ENCODE measurements around the gene MTHFR.
A peak's percentile ranks its signal among the peaks of the same experiment; 100 is the strongest.
"Not testable (repeated sequence)": the region's sequence is repeated elsewhere in the genome, so short reads cannot be mapped to it uniquely, and the experiment has no call there.

Gene MTHFR

DNA sequence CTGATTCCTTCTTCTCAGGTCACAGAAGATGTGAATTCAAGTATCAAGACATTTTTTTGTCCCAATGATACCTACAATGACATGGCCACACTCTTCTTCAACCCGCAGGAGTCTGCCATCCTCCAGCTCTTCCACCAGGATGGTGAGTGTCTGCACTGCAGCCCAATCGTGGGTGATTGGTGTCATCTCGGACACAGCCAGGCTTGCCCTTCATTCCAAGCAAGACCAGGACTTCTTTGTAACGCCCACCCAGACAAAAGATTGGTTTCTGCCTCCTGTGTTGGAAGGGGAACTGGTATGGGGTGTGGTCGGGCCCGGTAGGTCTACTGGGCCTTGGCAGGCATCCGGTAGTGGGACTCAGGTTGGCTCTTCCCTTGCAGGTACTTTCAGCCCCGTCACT is 27.7 kb upstream of the MTHFR start:
- DNase-seq (ENCODE audit: low read depth in 2 of 2) = no peak

DNA sequence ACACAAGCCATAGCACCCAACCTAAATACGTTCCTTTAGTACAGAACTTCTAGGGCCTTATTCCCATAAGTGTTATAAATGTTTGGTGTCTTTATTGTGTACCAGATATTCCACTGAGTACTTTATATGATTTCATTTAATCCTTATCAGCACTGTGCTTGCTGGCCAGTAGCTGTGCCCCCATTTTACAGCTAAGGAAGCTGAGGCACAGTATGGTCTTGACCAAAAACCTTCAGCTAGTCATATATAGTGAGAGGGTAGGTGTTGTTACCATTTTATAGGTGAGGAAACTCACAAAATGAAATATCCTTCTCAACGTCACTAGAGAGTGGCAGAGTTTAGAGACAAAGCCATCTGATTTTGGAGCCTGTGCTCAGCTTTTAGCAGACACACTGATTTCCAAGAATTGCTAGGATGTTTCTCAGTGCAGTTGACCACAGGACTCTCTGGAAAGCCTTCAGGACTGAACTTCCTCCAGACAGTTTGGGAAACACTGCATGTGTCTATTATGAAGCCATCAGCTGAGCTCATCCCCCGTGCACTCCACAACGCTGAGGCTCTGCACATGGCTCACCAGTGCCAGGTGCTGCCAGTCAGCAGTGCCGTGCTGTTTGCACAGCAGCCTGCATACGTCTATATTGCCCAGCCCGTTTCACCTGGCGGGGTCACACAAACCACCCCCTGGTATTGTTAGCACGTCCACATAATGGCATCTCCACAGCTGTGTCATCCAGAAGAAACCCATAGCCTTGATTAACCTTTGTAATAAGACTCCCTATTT is 26.4 kb upstream of the MTHFR start:
- no peak for DNase-seq (ENCODE audit: low read depth in 2 of 2)

DNA sequence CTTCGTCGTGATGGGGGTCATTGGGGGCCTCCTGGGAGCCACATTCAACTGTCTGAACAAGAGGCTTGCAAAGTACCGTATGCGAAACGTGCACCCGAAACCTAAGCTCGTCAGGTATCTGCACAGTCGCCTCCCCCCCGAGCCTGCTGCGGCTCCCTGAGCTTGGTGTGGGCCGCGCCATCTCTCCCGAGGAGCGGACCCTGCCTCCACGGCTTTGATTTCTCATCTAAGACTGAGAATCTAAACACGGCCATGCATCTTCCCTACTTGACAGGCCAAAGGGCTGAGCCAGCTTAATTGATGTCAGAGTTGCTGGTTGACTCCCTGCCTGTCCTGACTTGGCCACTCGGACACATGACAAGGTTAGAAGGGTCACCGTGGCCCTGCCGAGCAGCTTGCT is 22.7 kb upstream of the MTHFR start:
- DNase-seq (ENCODE audit: low read depth in 2 of 2) = no peak

DNA sequence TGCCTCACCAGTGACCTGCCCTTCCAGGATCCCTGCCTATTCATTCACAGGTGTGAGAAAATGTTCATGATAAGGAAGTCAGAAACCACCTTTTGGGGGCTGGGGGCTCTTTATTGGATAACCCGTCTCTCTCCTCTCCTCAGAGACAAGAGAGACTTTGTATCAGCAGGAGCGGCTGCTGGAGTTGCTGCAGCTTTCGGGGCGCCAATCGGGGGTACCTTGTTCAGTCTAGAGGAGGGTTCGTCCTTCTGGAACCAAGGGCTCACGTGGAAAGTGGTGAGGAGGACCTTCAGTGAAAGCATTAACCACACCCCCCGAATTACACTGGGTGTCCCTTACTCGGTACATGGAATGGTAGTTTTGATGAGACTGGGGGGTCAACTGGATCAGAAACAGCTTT is 21.2 kb upstream of the MTHFR start:
- no peak for DNase-seq (ENCODE audit: low read depth in 2 of 2)

DNA sequence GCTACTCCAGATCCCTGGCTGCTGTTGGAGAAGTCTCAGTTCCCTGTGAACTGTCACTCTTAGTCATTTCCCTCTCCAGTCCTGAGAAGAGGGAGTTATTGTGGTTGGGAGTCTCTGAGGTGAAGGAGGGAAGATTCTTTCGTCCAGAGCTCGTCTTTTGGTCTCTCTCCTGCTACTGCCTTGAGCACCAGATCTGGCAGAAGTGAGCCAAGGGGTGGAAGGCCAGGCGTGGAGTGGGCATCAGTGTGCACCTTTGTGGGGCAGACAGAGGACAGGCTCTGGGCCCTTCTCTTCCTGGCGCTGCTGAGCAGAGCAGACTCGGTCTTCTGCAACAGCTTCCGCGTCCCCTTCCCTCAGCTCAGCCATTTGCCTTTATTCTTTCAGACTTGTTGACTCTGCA is 19.4 kb upstream of the MTHFR start:
- no peak for DNase-seq (ENCODE audit: low read depth in 2 of 2)

DNA sequence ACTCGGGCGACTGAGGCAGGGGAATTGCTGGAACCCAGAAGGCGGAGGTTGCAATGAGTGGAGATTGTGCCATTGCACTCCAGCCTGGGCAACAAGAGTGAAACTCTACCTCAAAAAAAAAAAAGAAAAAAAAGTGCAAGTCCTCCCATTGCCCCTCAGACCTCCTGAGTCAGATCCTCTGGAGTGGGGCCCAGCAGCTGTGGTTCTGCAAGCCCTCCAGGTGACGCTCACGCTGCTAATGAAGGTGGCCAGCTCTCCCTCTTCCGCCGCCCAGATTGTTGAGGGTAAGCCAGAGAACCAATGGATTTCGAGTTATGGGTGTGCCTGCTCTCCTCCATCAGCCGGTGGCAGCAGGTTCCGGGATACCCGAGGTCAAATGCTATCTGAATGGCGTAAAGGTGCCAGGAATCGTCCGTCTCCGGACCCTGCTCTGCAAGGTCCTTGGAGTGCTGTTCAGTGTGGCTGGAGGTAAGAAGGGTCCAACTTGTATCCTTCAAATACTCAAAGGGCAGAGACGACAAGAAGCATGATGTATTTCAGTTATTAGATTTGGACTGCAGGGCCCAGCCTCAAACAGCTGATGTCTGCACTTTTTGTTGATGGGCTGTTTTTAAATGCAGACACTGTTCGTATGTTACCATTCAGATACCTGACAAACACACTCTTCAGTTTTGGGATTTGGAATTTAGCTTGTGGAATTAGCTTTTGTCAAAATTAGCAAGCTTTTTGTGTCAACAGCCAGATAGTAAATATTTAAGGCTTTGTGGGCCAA is 17.8 kb upstream of the MTHFR start:
- no peak for DNase-seq (ENCODE audit: low read depth in 2 of 2)

DNA sequence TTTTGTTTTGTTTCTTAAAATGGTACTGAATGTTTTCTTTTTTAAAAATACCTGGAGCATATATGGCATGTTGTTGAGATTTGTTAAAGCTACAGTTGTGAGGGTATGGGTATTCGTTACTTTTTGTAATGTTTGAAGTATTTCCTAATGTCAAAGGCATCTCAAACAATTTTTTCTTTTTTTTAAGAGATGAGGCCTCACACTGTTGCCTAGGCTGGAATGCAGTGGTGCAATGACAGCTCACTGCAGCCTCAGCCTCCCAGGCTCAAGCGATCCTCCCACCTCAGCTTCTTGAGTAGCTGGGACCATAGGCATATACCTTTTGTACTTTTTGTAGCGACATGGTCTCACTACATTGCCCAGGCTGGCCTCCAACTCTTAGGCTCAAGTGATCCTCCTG is 16.3 kb upstream of the MTHFR start:
- no peak for DNase-seq (ENCODE audit: low read depth in 2 of 2)

DNA sequence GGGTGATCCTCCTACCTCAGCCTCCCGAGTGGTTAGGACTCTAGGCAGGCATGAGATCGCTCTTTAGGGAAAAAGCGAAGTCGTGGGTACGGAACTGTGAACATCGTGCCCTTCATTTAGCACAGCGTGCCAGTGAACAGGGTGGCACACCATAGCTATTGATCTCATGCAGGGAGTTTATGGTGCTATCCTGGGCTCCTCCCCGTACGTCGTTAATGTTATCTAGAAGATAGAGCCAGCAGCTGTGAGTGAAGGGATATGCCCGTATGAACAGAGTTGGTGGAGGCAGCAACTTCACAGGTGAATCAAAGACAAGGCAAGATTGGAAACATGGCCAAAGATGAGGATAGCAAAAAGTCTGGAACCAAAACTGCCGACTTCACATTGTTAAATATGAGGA is 11.4 kb upstream of the MTHFR start:
- no peak for DNase-seq (ENCODE audit: low read depth in 2 of 2)

DNA sequence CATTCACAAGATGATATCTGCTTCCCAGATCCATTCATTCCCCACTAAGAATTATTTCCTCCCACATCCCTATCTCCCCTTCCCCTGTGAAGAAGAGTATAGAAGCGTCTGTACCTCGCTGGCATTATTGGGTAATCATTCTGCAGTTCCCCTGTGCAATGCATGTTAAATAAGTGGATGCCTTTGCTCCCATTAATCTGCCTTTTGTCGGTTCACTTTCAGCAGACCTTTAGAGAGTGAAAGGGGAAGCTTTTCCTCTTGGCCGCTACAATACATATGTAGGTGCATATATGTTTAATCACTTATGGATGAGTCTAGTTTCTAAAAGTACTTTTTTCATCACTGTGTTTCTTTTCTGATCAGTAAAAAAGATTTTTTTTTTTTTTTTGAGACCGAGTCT is 7.3 kb upstream of the MTHFR start:
- no peak for DNase-seq (ENCODE audit: low read depth in 2 of 2)

DNA sequence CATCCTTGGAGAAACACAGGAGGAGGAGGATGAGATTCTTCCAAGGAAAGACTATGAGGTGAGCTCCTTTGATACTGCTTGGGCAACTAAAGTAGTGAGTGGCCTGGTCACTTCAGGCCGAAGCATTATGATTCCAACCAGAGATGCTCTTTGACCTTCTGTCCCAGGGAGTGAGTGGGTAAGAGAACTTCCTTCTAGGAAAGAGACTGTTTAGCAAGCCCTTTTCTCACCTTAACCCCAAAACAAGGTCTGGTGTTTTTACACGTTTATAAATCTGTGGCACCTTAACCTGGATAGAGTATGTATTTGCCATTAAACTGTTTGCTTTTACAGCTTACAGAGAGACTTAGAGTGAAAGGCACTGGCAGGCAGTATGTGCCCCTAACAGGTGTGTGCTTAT is 1.4 kb upstream of the MTHFR start:
- DNase-seq (ENCODE audit: low read depth in 2 of 2) = no peak

DNA sequence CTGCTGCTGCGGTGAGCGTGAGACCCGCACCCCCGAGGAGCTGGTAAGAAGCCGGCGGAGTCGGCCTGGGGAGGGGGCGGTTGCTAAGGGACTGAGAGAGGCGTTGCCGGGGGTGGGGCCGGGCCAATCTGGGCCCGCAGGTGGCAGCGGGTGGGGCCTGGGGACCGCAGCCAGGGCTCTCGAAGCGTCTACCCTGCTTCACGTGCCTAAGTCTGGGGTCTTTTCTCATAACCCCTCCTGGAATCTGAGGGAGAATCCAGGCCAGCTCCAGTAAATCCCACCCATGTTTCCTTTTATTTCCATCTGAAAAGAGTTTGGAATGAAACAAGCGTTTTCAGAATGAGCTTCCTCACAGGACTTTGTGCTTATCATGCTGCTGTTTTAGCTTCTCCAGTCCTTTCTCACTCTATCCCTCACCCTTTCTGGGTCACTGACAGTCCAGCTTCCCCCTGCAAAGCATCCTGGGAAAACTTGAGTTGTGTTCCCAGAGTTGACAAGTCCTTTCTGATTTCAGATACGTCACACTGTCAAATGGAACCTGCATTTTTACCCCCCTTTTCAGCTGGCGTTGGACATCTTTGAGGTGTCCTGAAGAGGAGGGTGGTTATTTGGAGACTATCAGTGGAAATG is 658 bp upstream of the MTHFR start:
- no peak for DNase-seq (ENCODE audit: low read depth in 2 of 2)

DNA sequence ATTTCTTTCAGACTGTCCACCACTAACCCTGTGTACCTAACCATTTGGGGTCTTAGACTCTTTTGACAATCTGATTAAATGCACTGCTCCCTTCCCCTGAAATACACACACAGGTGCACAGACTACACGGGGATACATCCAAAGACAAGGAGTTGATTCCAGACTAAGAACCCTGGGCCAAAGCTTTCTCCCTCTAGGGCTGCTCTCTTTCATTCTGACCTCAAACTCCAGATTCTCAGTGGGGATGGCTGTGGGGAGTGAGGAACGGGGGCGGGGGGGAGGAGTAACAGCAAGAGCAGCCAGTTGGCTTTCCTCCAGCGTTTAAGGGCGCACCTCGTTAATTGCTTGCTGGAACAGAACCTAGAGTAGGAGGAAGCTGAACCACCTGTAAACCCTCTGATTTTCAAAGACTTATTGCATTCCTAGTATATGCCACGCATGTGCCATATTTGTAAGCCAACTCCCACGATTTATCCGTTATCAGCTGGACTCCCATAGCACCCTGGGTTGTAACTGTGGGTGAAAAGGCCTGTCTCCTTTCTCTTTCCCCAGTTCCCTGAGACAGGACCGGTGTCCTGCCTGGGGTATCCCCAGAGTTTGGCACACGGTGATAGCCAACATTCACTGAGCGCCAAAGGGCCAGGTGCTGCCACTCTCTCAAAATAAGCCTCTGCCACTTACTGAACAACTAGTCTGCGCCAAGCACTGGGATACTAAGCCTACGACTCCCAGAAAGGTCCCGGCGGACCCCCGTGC is 920 bp downstream of the MTHFR start:
- peak in 1 of 2 donors; percentile 11 for DNase-seq (ENCODE audit: low read depth in 2 of 2)

DNA sequence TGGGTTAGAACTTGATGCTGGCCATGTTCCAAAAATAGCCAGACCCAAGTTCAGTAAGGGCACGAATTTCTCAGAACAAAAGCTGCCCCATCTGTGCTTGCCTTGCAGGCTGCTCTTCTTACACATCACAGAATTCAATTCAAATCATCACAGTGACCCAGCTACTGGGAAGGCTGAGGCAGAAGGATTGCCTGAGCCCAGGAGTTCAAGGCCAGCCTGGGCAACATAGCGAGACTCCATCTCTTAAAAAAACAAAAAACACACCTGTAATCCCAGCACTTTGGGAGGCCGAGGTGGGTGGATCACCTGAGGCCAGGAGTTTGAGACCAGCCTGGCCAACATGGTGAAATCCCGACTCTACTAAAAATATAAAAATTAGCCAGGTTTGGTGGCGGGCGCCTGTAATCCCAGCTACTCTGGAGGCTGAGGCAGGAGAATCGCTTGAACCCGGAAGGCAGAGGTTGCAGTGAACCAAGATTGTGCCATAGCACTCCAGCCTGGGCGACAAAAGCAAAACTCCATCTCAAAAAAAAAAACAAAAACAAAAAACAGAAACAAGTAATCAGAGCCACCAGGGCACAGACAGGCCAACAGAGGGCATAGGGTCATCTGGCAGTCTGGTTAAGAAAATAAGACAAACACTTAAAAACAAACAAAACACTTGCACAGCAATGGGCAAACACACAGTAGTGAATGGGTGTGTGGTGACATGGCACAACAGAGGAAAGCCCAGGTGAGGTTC is 1.7 kb downstream of the MTHFR start:
- DNase-seq (ENCODE audit: low read depth in 2 of 2) = not testable (repeated sequence)

DNA sequence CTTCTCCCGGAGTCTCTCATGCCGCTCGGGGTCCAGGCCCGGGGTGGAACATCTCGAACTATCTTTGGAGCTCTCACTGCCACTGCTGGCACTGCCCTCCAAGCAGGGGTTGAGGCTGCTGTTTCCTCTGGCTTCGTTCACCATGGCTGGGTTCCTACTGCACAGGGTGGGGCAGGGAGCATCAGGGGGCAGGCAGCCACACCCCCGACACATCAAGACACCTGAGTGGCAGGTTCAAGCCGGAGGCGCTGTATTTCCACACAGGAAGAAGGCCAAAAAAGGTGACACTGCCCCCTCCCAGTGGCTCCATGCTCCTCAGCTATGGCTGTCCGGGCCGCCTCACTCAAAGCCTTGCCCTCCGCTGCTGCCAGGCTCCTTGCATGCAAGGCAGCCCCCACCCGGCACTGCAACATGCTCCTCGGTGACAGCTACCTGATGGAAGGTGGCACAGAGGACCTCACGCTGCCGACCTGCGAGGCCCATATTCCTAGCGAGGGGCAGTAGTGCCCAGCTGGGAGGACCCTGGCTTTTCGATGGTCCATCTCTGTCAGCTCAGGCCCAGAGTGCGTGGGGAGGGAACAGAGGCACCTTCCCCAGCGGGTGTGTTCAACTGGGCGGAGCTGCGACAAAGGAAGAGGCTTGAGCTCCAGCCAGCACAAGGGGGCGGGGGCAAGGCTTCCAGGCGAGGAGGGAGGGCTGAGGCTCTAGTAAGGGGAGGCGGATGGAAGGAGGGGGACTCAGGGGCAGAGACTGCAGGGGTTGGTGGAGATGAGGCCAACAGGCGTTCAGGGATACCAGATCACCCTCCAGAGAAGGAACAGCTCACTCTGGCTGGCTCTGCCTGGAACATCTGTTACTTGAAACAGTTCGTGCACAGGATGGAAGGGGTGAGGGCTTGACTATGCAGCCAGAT is 2.5 kb downstream of the MTHFR start:
- DNase-seq (ENCODE audit: low read depth in 2 of 2) = peak; percentile 40 to 60

DNA sequence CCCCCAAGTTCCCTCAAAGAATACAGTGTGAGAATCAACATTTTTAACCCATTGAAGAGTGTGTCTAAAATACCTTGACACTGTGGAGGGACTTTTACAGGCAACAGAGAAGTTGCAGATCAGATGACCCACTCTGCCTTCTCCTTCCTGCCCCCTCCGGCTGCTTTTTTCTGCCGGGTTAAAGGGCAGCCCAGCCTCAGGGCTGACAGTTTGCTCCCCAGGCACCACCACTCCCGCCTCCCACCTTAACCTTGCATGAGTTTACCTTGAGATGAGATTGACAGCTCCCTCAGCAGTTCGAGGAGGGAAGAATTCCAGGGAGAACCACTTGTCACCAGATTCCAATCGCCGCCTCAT is 3.2 kb downstream of the MTHFR start:
- no peak for DNase-seq (ENCODE audit: low read depth in 2 of 2)

DNA sequence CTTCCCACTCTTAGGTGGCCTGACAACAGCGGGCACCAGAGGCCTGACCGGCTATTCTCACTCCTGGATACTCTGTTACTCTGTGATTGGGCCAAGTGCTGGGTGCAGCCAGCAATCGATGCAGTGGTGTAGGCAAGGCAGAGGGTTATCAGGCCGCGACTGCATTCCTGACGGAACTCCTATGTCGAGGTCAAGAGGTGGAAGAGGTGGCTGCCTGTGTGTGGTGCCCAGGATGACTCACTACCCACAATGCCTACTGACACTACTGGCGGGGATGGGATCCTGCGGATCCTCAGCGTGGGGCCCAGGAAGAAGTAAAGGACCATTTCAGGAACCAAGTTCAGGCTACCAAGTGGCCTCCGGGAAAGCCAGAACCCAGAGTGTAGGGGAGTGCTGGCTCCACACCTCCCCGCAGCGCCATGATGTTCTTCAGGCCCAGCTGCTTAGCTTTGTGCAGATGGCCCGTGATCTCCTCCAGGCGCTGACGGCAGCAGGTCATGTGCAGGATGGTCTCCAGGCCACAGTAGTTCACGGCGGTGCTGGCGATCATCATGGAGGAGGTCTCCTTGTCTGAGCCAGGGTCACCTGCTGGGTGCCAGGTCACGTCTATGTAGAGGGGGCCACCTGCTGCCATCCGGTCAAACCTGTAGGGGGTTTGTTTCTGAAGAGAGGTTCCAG is 4.9 kb downstream of the MTHFR start:
- DNase-seq (ENCODE audit: low read depth in 2 of 2) = no peak

DNA sequence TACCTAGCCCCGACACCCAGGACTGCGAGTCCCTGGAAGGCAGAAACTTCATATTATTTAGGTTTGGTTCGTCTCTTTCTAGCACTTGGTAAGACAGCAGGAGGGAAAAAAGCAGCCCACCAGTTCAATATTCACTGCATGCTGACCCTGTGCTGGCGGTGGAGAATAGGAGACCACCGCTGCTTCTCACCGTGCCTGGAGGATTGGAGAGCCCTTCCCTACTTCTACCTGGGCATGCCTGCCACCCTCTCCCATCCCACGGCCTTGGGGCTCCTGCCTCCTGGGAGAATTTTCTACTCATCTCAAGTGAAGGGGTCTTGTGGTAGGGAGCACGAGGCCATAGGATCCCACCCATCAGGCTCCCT is 5.4 kb downstream of the MTHFR start:
- DNase-seq (ENCODE audit: low read depth in 2 of 2) = no peak

DNA sequence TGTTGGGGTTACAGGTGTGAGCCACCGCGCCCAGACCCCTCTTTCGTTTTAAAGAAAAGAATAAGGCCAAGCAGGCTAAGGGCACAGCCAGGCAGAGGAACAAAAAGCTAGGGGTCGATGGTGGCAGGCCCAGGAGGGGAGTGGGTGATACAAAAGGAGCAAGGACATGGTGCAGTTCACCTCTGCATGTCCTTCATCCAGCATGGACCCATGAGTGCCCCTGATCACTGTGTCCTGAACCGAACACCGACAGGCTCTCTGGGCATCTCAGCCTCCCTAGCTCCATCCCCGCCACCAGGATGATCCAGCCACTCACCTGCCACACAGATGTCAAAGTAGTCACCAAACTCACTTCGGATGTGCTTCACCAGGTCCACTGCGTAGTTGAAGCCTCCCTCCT is 5.9 kb downstream of the MTHFR start:
- DNase-seq (ENCODE audit: low read depth in 2 of 2) = no peak

DNA sequence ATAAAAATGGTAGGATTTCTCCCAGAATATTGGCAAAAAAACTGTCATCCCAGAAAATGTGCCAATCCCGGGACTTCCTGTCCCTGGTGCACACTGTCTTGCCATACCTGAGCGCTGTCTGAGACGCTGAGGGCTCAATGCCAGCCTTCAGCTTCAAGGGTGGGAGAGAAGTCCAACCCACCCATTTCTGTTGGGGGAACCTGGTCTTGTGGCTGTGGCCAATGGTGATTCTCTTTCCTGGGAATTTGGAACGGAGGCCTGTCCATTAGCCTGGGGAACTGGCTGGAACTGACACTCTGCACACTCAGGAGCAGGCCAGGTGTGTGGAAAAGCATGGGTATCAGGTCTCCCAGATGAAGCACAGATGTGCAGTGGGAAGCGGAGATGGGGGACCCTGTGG is 6.7 kb downstream of the MTHFR start:
- DNase-seq (ENCODE audit: low read depth in 2 of 2) = no peak

All from stimulated activated CD4-positive, alpha-beta T cell treated with anti-CD3 and anti-CD28 coated beads, Interleukin-1b, Interleukin-23, amount 100 ng/mL, for 4 hours (primary cell).